GM12892 (cell line): ENCODE data around the gene PPP6R3.

ENCODE experiments used
- POLR2A ChIP-seq: IDR thresholded peaks from 2 replicates; pipeline ENCODE4 v1.6.1; 2011; ENCODE audit warnings: low read depth, low read length, control low read depth
- POLR2AphosphoS5 ChIP-seq: IDR thresholded peaks from 2 replicates; pipeline ENCODE4 v1.6.1; 2011; ENCODE audit warnings: low read depth, low read length, control low read depth
- TAF1 ChIP-seq: IDR thresholded peaks from 2 replicates; pipeline ENCODE4 v1.6.1; 2011; ENCODE audit warnings: low read depth, mild to moderate bottlenecking, control low read depth, low read length, borderline replicate concordance

GRCh38 chr11:68661014-68661413 is 200.5 kb downstream of the PPP6R3 start:
- TF ChIP-seq POLR2AphosphoS5 (no peak), POLR2A (no peak), TAF1 (no peak)
